IPS-18c (cell line): ENCODE data around the gene RAB6B.
"Not testable (repeated sequence)": the region's sequence is repeated elsewhere in the genome, so short reads cannot be mapped to it uniquely, and the experiment has no call there.

Experiments
- H3K4me3 ChIP-seq: 2 replicates; pipeline ENCODE4 v1.7.0; 2013; ENCODE audit warnings: low read depth, mild to moderate bottlenecking, low read length, moderate library complexity; ENCODE audit not compliant: insufficient read depth
- H3K9me3 ChIP-seq: one replicate; pipeline ENCODE4 v1.6.1; 2013; ENCODE audit warnings: mild to moderate bottlenecking, low read length, moderate library complexity; ENCODE audit not compliant: control insufficient read depth, insufficient read depth

Gene RAB6B

GRCh38 chr3:133780756-133781155, 114.9 kb downstream of the RAB6B start:
- not testable (repeated sequence) for H3K4me3 ChIP-seq, H3K9me3 ChIP-seq

- H3K4me3 ChIP-seq, result no peak overlapping the region
- H3K9me3 ChIP-seq, result no peaks in the 10 kb centered on the region
These were observed 116.0 kb downstream of the RAB6B start for GRCh38 chr3:133779626-133780203.

- no peaks in the 10 kb centered on the region for H3K9me3 ChIP-seq
These were observed 117.7 kb downstream of the RAB6B start for GRCh38 chr3:133777807-133778568.

GRCh38 chr3:133776794-133777438, 118.8 kb downstream of the RAB6B start:
- no peaks in the 10 kb centered on the region for H3K9me3 ChIP-seq
- H3K4me3 ChIP-seq, result no peak overlapping the region

More at GRCh38 chr3:133777807-133778568, 117.7 kb downstream of the RAB6B start:
- no peak overlapping the region for H3K4me3 ChIP-seq

DNA sequence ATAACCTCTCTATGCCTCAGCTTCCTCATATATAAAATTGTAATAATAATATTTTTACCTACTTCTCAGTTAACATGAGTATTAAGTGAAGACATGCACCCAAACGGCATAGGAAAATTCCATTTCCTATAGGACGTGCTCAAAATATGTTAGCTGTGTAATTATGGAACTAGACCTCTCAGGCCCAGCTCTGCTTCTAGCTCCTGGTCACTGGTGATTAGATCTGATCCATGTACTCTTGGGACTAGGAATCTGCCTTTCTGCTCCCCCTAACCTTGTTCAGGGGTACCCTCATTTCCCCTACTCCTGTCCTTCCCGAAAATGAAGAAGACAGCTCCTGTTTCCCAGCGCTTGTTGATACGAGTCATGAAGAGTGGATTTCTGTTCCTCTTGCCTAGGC, 119.8 kb downstream of the RAB6B start:
- no peaks in the 10 kb centered on the region for H3K9me3 ChIP-seq
- no peak overlapping the region for H3K4me3 ChIP-seq

DNA sequence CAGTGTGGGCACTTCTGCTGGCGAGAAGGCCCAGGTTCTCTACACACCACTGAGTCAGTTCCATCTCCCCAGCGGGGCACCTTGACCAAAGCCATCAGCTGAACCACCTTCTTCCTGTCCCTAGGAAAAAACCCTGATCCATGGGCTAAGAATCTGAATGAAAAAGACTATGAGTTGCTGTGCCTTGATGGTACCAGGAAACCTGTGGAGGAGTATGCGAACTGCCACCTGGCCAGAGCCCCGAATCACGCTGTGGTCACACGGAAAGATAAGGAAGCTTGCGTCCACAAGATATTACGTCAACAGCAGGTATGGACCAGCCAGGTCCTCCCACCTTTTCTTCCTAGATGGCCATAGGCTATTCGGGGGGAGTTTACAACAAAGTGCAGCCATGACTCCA, 120.4 kb downstream of the RAB6B start:
- H3K4me3 ChIP-seq, result no peak overlapping the region
- no peaks in the 10 kb centered on the region for H3K9me3 ChIP-seq
